DMS53 treated with DMSO at 0.1 percent for 48 hours (cell line): ENCODE results near the gene SAA2.
"Not testable (repeated sequence)": the region's sequence is repeated elsewhere in the genome, so short reads cannot be mapped to it uniquely, and the experiment has no call there.

Source experiments
- DNase-seq: peaks from one replicate; lab custom pipeline; 2025; ENCODE audit not compliant: unreplicated experiment; lab: John Stamatoyannopoulos, UW

The SAA2 gene

DNA sequence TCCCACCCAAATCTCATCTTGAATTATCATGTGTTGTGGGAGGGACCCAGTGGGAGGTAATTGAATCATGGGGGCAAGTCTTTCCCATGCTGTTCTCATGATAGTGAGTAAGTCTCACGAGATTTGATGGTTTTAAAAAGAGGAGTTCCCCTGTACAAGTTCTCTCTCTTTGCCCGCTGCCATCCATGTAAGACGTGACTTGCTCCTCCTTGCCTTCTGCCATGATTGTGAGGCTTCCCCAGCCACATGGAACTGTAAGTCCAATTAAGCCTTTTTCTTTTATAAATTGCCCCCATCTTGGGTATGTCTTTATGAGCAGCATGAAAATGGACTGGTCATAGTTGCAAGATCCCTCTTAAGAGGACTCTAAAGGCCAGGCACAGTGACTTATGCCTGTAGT is 50.7 kb downstream of the SAA2 start:
- DNase-seq, result not testable (repeated sequence)

DNA sequence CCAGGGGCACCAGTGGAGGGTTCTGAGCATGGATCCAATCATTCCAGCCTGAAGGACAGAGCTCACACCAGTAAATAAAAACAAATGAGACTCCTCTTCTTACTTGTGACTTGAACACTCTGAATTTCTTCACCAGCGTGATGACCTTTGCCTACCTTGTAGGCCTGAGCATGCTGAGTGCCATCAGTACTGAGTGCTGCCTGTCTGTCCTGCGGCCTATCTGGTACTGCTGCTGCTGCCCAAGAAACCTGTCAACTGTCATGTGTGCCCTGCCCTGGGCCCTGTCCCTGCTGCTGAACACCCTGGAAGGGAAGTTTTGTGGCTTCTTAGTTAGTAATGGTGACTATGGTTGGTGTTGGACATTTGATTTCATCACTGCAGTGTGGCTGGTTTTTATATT is 51.9 kb downstream of the SAA2 start:
- DNase-seq, result no peak
